Keratinocyte (primary cell): Measurements from ENCODE around the gene CTXN2. TPM values are rescaled to one million over a fixed set of nuclear protein-coding genes. Genes with fewer than 3 reads are reported as not detected.

Experiments used
- DNase-seq: peaks from one replicate; pipeline ENCODE4 v3.0.0-alpha.2; 2011; ENCODE audit warnings: low read depth, missing footprints, low spot score
- FAIRE-seq: peaks from 2 replicates; lab custom pipeline; 2011; peaks lifted over from hg19 to GRCh38; lab: Jason Lieb, UNC
- H2AFZ ChIP-seq: 2 replicates; pipeline ENCODE4 v1.6.0; 2012; ENCODE audit warnings: low read length, control low read depth, inconsistent platforms; ENCODE audit not compliant: control insufficient read depth
- H3K27ac ChIP-seq: 2 replicates; pipeline ENCODE4 v1.5.1; 2011; ENCODE audit warnings: low read length; ENCODE audit not compliant: control insufficient read depth, insufficient read depth
- H3K27me3 ChIP-seq: 3 replicates; pipeline ENCODE4 v1.6.0; 2011; ENCODE audit warnings: low read length; ENCODE audit not compliant: control insufficient read depth, insufficient read depth; ENCODE audit errors: extremely low read depth
- H3K36me3 ChIP-seq, 2 experiments: 2 replicates in 1 of 2; 3 replicates in 1 of 2; pipeline ENCODE4 v1.5.1; 2011; ENCODE audit warnings: low read length in 2 of 2, mild to moderate bottlenecking in 1 of 2; ENCODE audit not compliant: control insufficient read depth in 2 of 2, insufficient read depth in 2 of 2; ENCODE audit errors: extremely low read depth in 1 of 2
- H3K4me1 ChIP-seq: 3 replicates; pipeline ENCODE4 v1.5.1; 2011; ENCODE audit warnings: low read length; ENCODE audit not compliant: control insufficient read depth, insufficient read depth; ENCODE audit errors: extremely low read depth
- H3K4me2 ChIP-seq: 3 replicates; pipeline ENCODE4 v1.6.0; 2011; ENCODE audit warnings: low read depth, low read length; ENCODE audit not compliant: control insufficient read depth, insufficient read depth; ENCODE audit errors: extremely low read depth
- H3K4me3 ChIP-seq, 3 experiments: fragments of 200-600 bp in 1 of 3; sonication (generic) in 1 of 3; 2 replicates in 2 of 3; 3 replicates in 1 of 3; pipeline ENCODE4 v1.5.1; 2011 to 2016; ENCODE audit warnings: low read length in 3 of 3, mild to moderate bottlenecking in 3 of 3, control low read depth in 2 of 3, inconsistent platforms in 1 of 3, low read depth in 1 of 3, mixed read lengths in 1 of 3, mixed run types in 1 of 3, moderate library complexity in 1 of 3; ENCODE audit not compliant: control insufficient read depth in 2 of 3, insufficient read depth in 2 of 3; ENCODE audit errors: extremely low read depth in 1 of 3
- H3K79me2 ChIP-seq: 2 replicates; pipeline ENCODE4 v1.6.0; 2012; ENCODE audit warnings: low read length; ENCODE audit not compliant: control insufficient read depth, insufficient read depth
- H3K9ac ChIP-seq: 3 replicates; pipeline ENCODE4 v1.6.0; 2011; ENCODE audit warnings: low read length; ENCODE audit not compliant: control insufficient read depth, insufficient read depth; ENCODE audit errors: extremely low read depth
- H3K9me1 ChIP-seq: 3 replicates; pipeline ENCODE4 v1.6.0; 2011; ENCODE audit warnings: low read length; ENCODE audit not compliant: control insufficient read depth, insufficient read depth; ENCODE audit errors: extremely low read depth
- H3K9me3 ChIP-seq: 2 replicates; pipeline ENCODE4 v1.5.1; 2012; ENCODE audit warnings: low read depth, low read length; ENCODE audit not compliant: control insufficient read depth
- H4K20me1 ChIP-seq: 3 replicates; pipeline ENCODE4 v1.6.0; 2011; ENCODE audit warnings: low read length; ENCODE audit not compliant: control insufficient read depth, insufficient read depth; ENCODE audit errors: extremely low read depth
- CTCF ChIP-seq, 3 experiments: IDR thresholded peaks in 1 of 3; conservative IDR thresholded peaks in 1 of 3; optimal IDR thresholded peaks in 1 of 3; 2 replicates in 2 of 3; 3 replicates in 1 of 3; pipeline versions ENCODE3 to v1.5.1; 2011; ENCODE audit warnings: low read length in 3 of 3, mild to moderate bottlenecking in 3 of 3, moderate library complexity in 2 of 3, control low read depth in 1 of 3, inconsistent platforms in 1 of 3; ENCODE audit not compliant: insufficient read depth in 2 of 3; ENCODE audit errors: extremely low read depth in 1 of 3
- EZH2 ChIP-seq: IDR thresholded peaks from one replicate; pipeline ENCODE4 v1.6.1; 2012; ENCODE audit warnings: inconsistent platforms, mild to moderate bottlenecking, low read length, moderate library complexity
- dilution Hi-C: fragments of 300-500 bp; cut with MboI; formaldehyde crosslinking; loops from one replicate; pipeline ENCODE4 v1.7.0; 2020; ENCODE audit warnings: low sequenced_read_pairs; ENCODE audit not compliant: extremely low pct_ligation_motif_present
- polyA plus RNA-seq, 5 experiments: library from polyadenylated mRNA; depleted of rRNA in 3 of 5; stranded (reverse) in 3 of 5; stranded (forward) in 1 of 5; unstranded in 1 of 5; fragments of >200 nt; gene quantifications; 1 replicate in 1 of 5; 2 replicates in 3 of 5; 3 replicates in 1 of 5; pipeline versions ENCODE4 v1.2.1 to v1.2.3, GENCODE V29; 2011 to 2012; ENCODE audit warnings: missing spikeins in 2 of 5, low read depth in 1 of 5, low replicate concordance in 1 of 5

The CTXN2 gene
- polyA plus RNA-seq, 1 donor (not counting 4 experiments of a cell fraction or from before 2014, with no cell fraction given) = not detected

GRCh38 chr15:48242015-48242414 is 50.5 kb downstream of the CTXN2 start:
- Histone ChIP-seq H3K4me3 (no peak overlapping the region), H3K4me1 (peaks cover 3% of the 10 kb centered on the region), H3K9me3 (no peaks in the 10 kb centered on the region), H3K9me1 (no peaks in the 10 kb centered on the region), H4K20me1 (no peaks in the 10 kb centered on the region), H2AFZ (no peak overlapping the region), H3K27me3 (no peaks in the 10 kb centered on the region), H3K27ac (no peak overlapping the region), H3K9ac (no peak overlapping the region), H3K4me2 (no peak overlapping the region), H3K36me3 (no peaks in the 10 kb centered on the region), H3K79me2 (no peaks in the 10 kb centered on the region)
- FAIRE-seq (no peak), DNase-seq (no peak)
- dilution Hi-C loops = no loop called here
- no peak for TF ChIP-seq EZH2
- no peak for TF ChIP-seq CTCF (optimal IDR thresholded peaks at IDR 0.05 in 1 of 3, IDR thresholded peaks at IDR 0.05 in 1 of 3, conservative IDR thresholded peaks at IDR 0.05 in 1 of 3; ENCODE audit: extremely low read depth in 1 of 3, insufficient read depth in 2 of 3, low read length in 3 of 3)

DNA sequence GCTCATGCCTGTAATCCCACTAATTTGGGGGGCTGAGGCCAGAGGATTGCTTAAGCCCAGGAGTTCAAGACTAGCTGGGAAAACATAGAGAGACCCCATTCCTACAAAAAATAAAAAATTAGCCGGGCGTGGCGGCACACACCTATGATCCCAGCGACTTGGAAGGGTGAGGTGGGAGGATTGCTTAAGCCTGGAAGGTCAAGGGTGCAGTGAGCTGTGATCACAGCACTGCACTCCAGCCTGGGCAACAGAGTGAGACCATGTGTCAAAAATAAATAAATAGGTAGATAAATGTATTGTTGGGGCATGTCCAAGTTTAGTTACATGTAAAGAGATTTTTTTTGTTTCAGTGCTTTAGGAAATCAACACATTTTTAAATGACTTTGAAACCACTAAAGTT is 51.1 kb downstream of the CTXN2 start:
- Histone ChIP-seq H3K79me2 (no peaks in the 10 kb centered on the region), H4K20me1 (no peaks in the 10 kb centered on the region), H3K27ac (no peak overlapping the region), H3K27me3 (no peaks in the 10 kb centered on the region), H3K9ac (no peak overlapping the region), H2AFZ (no peak overlapping the region), H3K4me1 (peaks cover 3% of the 10 kb centered on the region), H3K4me3 (no peak overlapping the region), H3K36me3 (no peaks in the 10 kb centered on the region), H3K9me1 (no peaks in the 10 kb centered on the region), H3K4me2 (no peak overlapping the region), H3K9me3 (no peaks in the 10 kb centered on the region)
- TF ChIP-seq CTCF (optimal IDR thresholded peaks at IDR 0.05 in 1 of 3, IDR thresholded peaks at IDR 0.05 in 1 of 3, conservative IDR thresholded peaks at IDR 0.05 in 1 of 3; ENCODE audit: extremely low read depth in 1 of 3, insufficient read depth in 2 of 3, low read length in 3 of 3) = no peak
- TF ChIP-seq EZH2 = no peak
- DNase-seq = no peak
- dilution Hi-C loops = no loop called here
- FAIRE-seq = no peak
